B cell (primary cell): ENCODE measurements around the gene UFSP1. TPM values are rescaled to one million over a fixed set of nuclear protein-coding genes. Genes with fewer than 3 reads are reported as not detected.
A peak's percentile ranks its signal among the peaks of the same experiment; 100 is the strongest.

ENCODE experiments used
- ATAC-seq: fragments of 200-7000 bp; cut with Tn5 transposase; one replicate; pipeline ENCODE4 v1.10.0; 2021; ENCODE audit warnings: low read depth, mild to moderate bottlenecking, moderate number of reproducible peaks, moderate library complexity
- CTCF ChIA-PET: fragments of 350-600 bp; sonication (Branson Sonifier 250); formaldehyde crosslinking; loops from one replicate; lab custom pipeline; 2021; ENCODE audit warnings: antibody characterized with exemption, inconsistent platforms; lab: Charles Lee
- POLR2A ChIA-PET: fragments of 350-600 bp; sonication (Branson Sonifier 250); formaldehyde crosslinking; loops from one replicate; lab custom pipeline; 2021; ENCODE audit warnings: antibody characterized with exemption; lab: Charles Lee
- DNase-seq: peaks from one replicate; pipeline ENCODE4 v3.0.0; 2013
- H2AFZ ChIP-seq: 2 replicates; pipeline ENCODE4 v1.6.1; 2012; ENCODE audit warnings: mild to moderate bottlenecking, low read depth, low read length; ENCODE audit not compliant: insufficient read depth, poor library complexity, severe bottlenecking
- H3K27ac ChIP-seq, 2 donors: 1 replicate in 1 of 2; 2 replicates in 1 of 2; pipeline ENCODE4 v1.5.1; 2012 to 2013; ENCODE audit warnings: low read length in 2 of 2, mild to moderate bottlenecking in 2 of 2, moderate library complexity in 1 of 2
- H3K27me3 ChIP-seq, 4 experiments: fragments of 200-600 bp in 1 of 4; sonication (generic) in 1 of 4; replicated peaks in 1 of 4; 1 replicate in 2 of 4; 2 replicates in 2 of 4; pipeline versions ENCODE4 v1.6.1 to v1.7.0; 2013 to 2016; ENCODE audit warnings: low read length in 3 of 4, mild to moderate bottlenecking in 2 of 4, mixed read lengths in 1 of 4, moderate library complexity in 1 of 4; ENCODE audit not compliant: insufficient read depth in 4 of 4, control insufficient read depth in 3 of 4; ENCODE audit errors: control extremely low read depth in 1 of 4
- H3K36me3 ChIP-seq, 2 experiments: replicated peaks in 1 of 2; 1 replicate in 1 of 2; 2 replicates in 1 of 2; pipeline versions ENCODE4 v1.6.1 to v1.7.1; 2013; ENCODE audit warnings: low read length in 1 of 2; ENCODE audit not compliant: insufficient read depth in 2 of 2, control insufficient read depth in 1 of 2; ENCODE audit errors: control extremely low read depth in 1 of 2, extremely low read depth in 1 of 2
- H3K4me1 ChIP-seq, 2 donors: fragments of 200-600 bp in 1 of 2; sonication (generic) in 1 of 2; 1 replicate in 1 of 2; 2 replicates in 1 of 2; pipeline versions ENCODE4 v1.5.1 to v1.6.1; 2013 to 2017; ENCODE audit warnings: low read length in 2 of 2; ENCODE audit not compliant: control insufficient read depth in 2 of 2, insufficient read depth in 2 of 2
- H3K4me2 ChIP-seq: replicated peaks from 2 replicates; pipeline ENCODE3; 2012; ENCODE audit warnings: mild to moderate bottlenecking, low read depth, low read length; ENCODE audit not compliant: poor library complexity, severe bottlenecking
- H3K4me3 ChIP-seq, 5 experiments: fragments of 200-600 bp in 1 of 5; sonication (generic) in 1 of 5; 1 replicate in 3 of 5; 2 replicates in 2 of 5; pipeline versions ENCODE4 v1.5.1 to v1.7.0; 2011 to 2016; ENCODE audit warnings: low read length in 4 of 5, mild to moderate bottlenecking in 4 of 5, low read depth in 2 of 5, control low read depth in 1 of 5, moderate library complexity in 1 of 5; ENCODE audit not compliant: insufficient read depth in 1 of 5; ENCODE audit errors: control extremely low read depth in 1 of 5, extremely low read depth in 1 of 5
- H3K79me2 ChIP-seq: fragments of 200-600 bp; sonication (generic); one replicate; pipeline ENCODE4 v1.6.0; 2016; ENCODE audit warnings: low read length; ENCODE audit not compliant: control insufficient read depth, insufficient read depth
- H3K9ac ChIP-seq: fragments of 200-600 bp; sonication (generic); 2 replicates; pipeline ENCODE4 v1.6.1; 2017; ENCODE audit warnings: mild to moderate bottlenecking, low read length, moderate library complexity
- H3K9me3 ChIP-seq, 3 donors: one replicate each; pipeline versions ENCODE4 v1.6.1 to v1.7.1; 2013; ENCODE audit warnings: low read length in 2 of 3; ENCODE audit not compliant: control insufficient read depth in 2 of 3, insufficient read depth in 1 of 3; ENCODE audit errors: control extremely low read depth in 1 of 3
- H4K20me1 ChIP-seq: 2 replicates; pipeline ENCODE4 v1.6.0; 2012; ENCODE audit warnings: mild to moderate bottlenecking, low read length; ENCODE audit not compliant: insufficient read depth, control insufficient read depth, poor library complexity, severe bottlenecking
- H3K27ac Mint-ChIP-seq: one replicate; pipeline ENCODE4 v1.8.0; 2021; ENCODE audit warnings: mixed read lengths
- H3K27me3 Mint-ChIP-seq: one replicate; pipeline ENCODE4 v1.8.0; 2021; ENCODE audit warnings: mixed read lengths
- H3K4me1 Mint-ChIP-seq: one replicate; pipeline ENCODE4 v1.8.0; 2021; ENCODE audit warnings: mixed read lengths
- H3K4me3 Mint-ChIP-seq: one replicate; pipeline ENCODE4 v1.8.0; 2021; ENCODE audit warnings: mixed read lengths
- H3K9me3 Mint-ChIP-seq: one replicate; pipeline ENCODE4 v1.8.0; 2022; ENCODE audit warnings: mixed read lengths; ENCODE audit not compliant: insufficient read depth
- CTCF ChIP-seq: fragments of 200-600 bp; IDR thresholded peaks from one replicate; pipeline ENCODE4 v1.8.0; 2022; ENCODE audit warnings: antibody characterized with exemption, mild to moderate bottlenecking
- EZH2 ChIP-seq: IDR thresholded peaks from 2 replicates; pipeline ENCODE4 v1.6.1; 2012; ENCODE audit warnings: borderline replicate concordance, low read depth, mild to moderate bottlenecking, moderate library complexity, low read length; ENCODE audit not compliant: insufficient read depth, poor library complexity, severe bottlenecking
- WGBS: methylation state at CpG from one replicate; pipeline ENCODE4 v1.1.5; 2013; ENCODE audit warnings: missing lambda C conversion rate; ENCODE audit not compliant: insufficient coverage; 5-methylcytosine and 5-hydroxymethylcytosine counted together
- intact Hi-C: fragments of 100-400 bp; cut with micrococcal nuclease; formaldehyde crosslinking; loops from one replicate; pipeline ENCODE4 v1.10.0; 2022
- polyA plus RNA-seq: library from polyadenylated mRNA; depleted of rRNA; stranded (reverse); fragments of >200 nt; gene quantifications from 2 replicates; pipeline ENCODE4 v1.2.3, GENCODE V29; 2012
- total RNA-seq, 2 donors: library from RNA; stranded (reverse); fragments of 120-200 nt in 1 of 2; gene quantifications; 1 replicate in 1 of 2; 2 replicates in 1 of 2; pipeline versions ENCODE4 v1.2.3 to v1.2.4, GENCODE V29; 2013 to 2022

UFSP1 gene
- total and polyA plus RNA-seq, 2 donors (not counting 1 experiment from before 2014, with no cell fraction given): 3.6 to 4.3 TPM

GRCh38 chr7:100878013-100878412 lies 11.5 kb downstream of the UFSP1 start:
- H3K9me3 Mint-ChIP-seq: no peaks in the 10 kb centered on the region
- DNase-seq: no peak
- peaks cover 73% of the 10 kb centered on the region for H4K20me1 ChIP-seq
- H3K36me3 ChIP-seq: peaks cover 0 to 54% of the 10 kb centered on the region in 2 experiments
- H3K27me3 ChIP-seq: no peaks in the 10 kb centered on the region
- H3K27me3 Mint-ChIP-seq: no peaks in the 10 kb centered on the region
- no peak overlapping the region for H3K27ac Mint-ChIP-seq
- no peak overlapping the region for H3K4me2 ChIP-seq
- H3K9me3 ChIP-seq: no peaks in the 10 kb centered on the region
- ChIA-PET POLR2A (interaction anchor here (0.7 to 0.8 kb wide), 2 partner anchors 12 to 25 kb away, joined by 3 read pairs; partner anchors contain the start of gene UFSP1), CTCF (interaction anchor here (1.1 to 5.2 kb wide), 3 partner anchors 12 to 25 kb away, joined by 3 to 36 read pairs (median 4); partner anchors contain the start of genes SLC12A9 and UFSP1)
- H3K27ac ChIP-seq: no peak overlapping the region
- H3K4me3 ChIP-seq: no peak overlapping the region
- H3K4me1 ChIP-seq: peaks cover 22 to 32% of the 10 kb centered on the region in 2 donors
- no peak for ATAC-seq
- no peak overlapping the region for H2AFZ ChIP-seq
- 98% methylated on average over 4 of the region's 7 CpGs for WGBS
- intact Hi-C loops: no loop called here
- peaks cover 41% of the 10 kb centered on the region for H3K4me1 Mint-ChIP-seq
- no peak for TF ChIP-seq EZH2
- no peak for TF ChIP-seq CTCF
- H3K9ac ChIP-seq: no peak overlapping the region
- H3K4me3 Mint-ChIP-seq: no peak overlapping the region
- peaks cover 76% of the 10 kb centered on the region for H3K79me2 ChIP-seq

- Histone ChIP-seq H3K4me2 (peak overlapping the region; percentile 81), H3K4me1 (peaks cover 22 to 32% of the 10 kb centered on the region in 2 donors), H3K36me3 (peaks cover 0 to 31% of the 10 kb centered on the region in 2 experiments), H3K4me3 (peak overlapping the region; percentile 73 to 99 (median 89)), H2AFZ (peak overlapping the region; percentile 95), H3K27me3 (no peaks in the 10 kb centered on the region), H3K27ac (peak overlapping the region; percentile 91 to 96), H3K9ac (peak overlapping the region; percentile 95), H3K79me2 (peaks cover 64% of the 10 kb centered on the region), H4K20me1 (peaks cover 49% of the 10 kb centered on the region), H3K9me3 (no peaks in the 10 kb centered on the region)
- intact Hi-C loops: loop anchor here (1.0 to 2.0 kb wide), 4 partner anchors 12 to 369 kb away; partner anchors contain the start of gene SLC12A9
- no peak for DNase-seq
- Mint-ChIP-seq H3K27me3 (no peaks in the 10 kb centered on the region), H3K9me3 (no peaks in the 10 kb centered on the region), H3K4me3 (peak overlapping the region; percentile 97), H3K27ac (peak overlapping the region; percentile 95), H3K4me1 (peaks cover 41% of the 10 kb centered on the region)
- WGBS: 0% methylated on average over 36 of the region's 39 CpGs
- POLR2A ChIA-PET: interaction anchor here (0.7 to 2.4 kb wide), 12 partner anchors 12 to 446 kb away, joined by 3 to 84 read pairs (median 5); partner anchors contain the start of genes ACHE, FBXO24, LRCH4 and MEPCE
- no peak for TF ChIP-seq EZH2
- TF ChIP-seq CTCF: no peak
- ATAC-seq: peak; percentile 39
- CTCF ChIA-PET: interaction anchor here (0.6 to 5.2 kb wide), 8 partner anchors 11 to 202 kb away, joined by 3 to 36 read pairs (median 6); partner anchors contain the start of genes ACHE, SLC12A9 and UFSP1
Measured at GRCh38 chr7:100875356-100875751, 14.2 kb downstream of the UFSP1 start.
